ENCODE results near the gene EFS.

Gene EFS

GRCh38 chr14:23316300-23316699, 48.7 kb downstream of the EFS start:
- TF ChIP-seq CTCF (IDR thresholded peaks at IDR 0.05; ENCODE audit: borderline replicate concordance, control extremely low read depth, extremely low read depth, insufficient read depth, missing control alignments) = no peak
- DNase-seq (ENCODE audit: low spot score) = no peak
- in situ Hi-C loops (cut with MboI; ENCODE audit: low sequenced_read_pairs, unreplicated experiment) = no loop called here

DNA sequence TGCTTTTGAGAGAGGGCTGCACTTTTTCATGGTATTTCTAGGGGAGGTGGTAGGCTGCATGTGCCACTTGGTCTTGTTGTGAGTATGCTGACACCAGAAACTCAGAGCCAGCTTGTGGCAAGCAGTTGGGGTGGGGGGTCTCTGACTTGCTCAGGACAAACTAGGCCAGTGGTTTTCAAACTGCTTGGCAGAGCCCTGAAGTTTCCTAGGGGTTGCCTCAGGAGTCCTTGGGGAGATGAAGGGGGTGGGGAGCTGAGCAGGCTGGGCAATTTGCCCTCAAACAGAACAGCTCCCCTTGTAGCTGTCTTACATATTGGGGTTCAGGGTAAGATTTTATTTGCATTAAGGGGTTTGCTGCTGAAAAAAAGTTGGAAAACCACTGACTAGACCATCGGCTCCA, 54.4 kb downstream of the EFS start:
- TF ChIP-seq CTCF (IDR thresholded peaks at IDR 0.05; ENCODE audit: borderline replicate concordance, control extremely low read depth, extremely low read depth, insufficient read depth, missing control alignments) = no peak
- no peak for DNase-seq (ENCODE audit: low spot score)
- in situ Hi-C loops (cut with MboI; ENCODE audit: low sequenced_read_pairs, unreplicated experiment) = no loop called here

DNA sequence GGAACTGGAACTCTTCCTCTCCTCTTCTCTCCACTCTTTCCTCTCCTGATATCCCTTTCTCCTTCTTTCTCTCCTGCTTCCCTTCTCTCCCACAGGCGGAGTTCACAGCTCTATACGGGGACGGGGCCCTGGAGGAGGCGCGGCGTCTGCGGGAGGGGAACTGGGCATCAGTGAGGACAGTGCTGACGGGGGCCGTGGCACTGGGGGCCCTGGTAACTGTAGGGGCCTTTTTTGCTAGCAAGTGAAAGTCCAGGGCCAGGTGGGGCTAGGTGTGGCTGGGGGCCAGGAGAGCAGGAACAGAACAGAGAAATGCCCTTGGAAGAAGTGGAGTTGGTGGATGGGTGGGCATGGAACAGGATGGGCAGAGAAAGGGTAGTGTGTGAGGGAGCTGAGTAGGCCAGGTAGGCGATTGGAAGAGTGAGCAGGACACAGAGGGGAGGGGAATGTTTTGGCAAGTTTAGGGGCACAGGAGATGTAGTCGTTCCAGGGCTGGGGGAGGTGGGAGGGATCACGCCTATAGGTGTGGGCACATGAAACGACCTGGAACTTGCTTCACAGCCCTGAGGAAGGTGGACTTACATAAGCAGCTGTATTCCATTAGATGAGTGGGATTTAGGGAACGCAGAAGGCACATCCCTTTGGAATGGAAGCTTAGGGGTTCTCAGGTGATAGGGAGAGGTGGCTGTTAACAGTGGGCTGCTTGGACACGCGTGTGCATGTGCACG, 56.1 kb downstream of the EFS start:
- DNase-seq (ENCODE audit: low spot score) = no peak
- in situ Hi-C loops (cut with MboI; ENCODE audit: low sequenced_read_pairs, unreplicated experiment) = no loop called here
- no peak for TF ChIP-seq CTCF (IDR thresholded peaks at IDR 0.05; ENCODE audit: borderline replicate concordance, control extremely low read depth, extremely low read depth, insufficient read depth, missing control alignments)

GRCh38 chr14:23307687-23308644, 57.0 kb downstream of the EFS start:
- in situ Hi-C loops (cut with MboI; ENCODE audit: low sequenced_read_pairs, unreplicated experiment) = no loop called here
- no peak for DNase-seq (ENCODE audit: low spot score)
- TF ChIP-seq CTCF (IDR thresholded peaks at IDR 0.05; ENCODE audit: borderline replicate concordance, control extremely low read depth, extremely low read depth, insufficient read depth, missing control alignments) = no peak

DNA sequence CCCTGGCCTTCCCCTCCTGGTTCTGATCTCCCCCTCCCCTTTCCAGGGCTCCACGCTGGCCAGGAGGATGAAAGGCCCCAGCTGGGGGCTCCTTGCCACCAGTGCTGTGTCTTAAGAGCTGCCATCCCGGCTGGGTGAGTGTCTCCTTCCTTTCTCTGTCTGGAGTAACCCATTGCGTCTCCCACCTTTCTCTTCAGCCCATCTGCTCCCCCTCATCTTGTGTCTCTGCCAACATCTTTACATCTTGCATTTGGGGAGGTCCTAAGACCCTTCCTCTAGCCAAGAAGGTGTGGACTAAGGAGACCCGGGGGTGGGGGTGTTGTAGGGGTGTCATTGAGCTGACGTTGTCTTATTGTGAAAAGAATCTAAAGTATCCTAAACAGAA, 57.8 kb downstream of the EFS start:
- in situ Hi-C loops (cut with MboI; ENCODE audit: low sequenced_read_pairs, unreplicated experiment) = no loop called here
- no peak for TF ChIP-seq CTCF (IDR thresholded peaks at IDR 0.05; ENCODE audit: borderline replicate concordance, control extremely low read depth, extremely low read depth, insufficient read depth, missing control alignments)

GRCh38 chr14:23306412-23307145, 58.4 kb downstream of the EFS start, which contains the start of gene BCL2L2:
Gene BCL2L2 (plus strand): TSS chr14:23306833. CDS start chr14:23307768, 935 bp downstream.
- in situ Hi-C loops (cut with MboI; ENCODE audit: low sequenced_read_pairs, unreplicated experiment) = no loop called here
- DNase-seq (ENCODE audit: low spot score) = peak; percentile 90

More for the DNA sequence above, 57.8 kb downstream of the EFS start:
- DNase-seq (ENCODE audit: low spot score) = no peak

More at GRCh38 chr14:23306412-23307145, 58.4 kb downstream of the EFS start, which contains the start of gene BCL2L2:
- no peak for TF ChIP-seq CTCF (IDR thresholded peaks at IDR 0.05; ENCODE audit: borderline replicate concordance, control extremely low read depth, extremely low read depth, insufficient read depth, missing control alignments)
